ENCODE data around the gene VAV3. TPM values are rescaled to one million over a fixed set of nuclear protein-coding genes. Genes with fewer than 3 reads are reported as not detected.

Gene VAV3
- total RNA-seq, 1 experiment from 2014 or later: not detected

DNA sequence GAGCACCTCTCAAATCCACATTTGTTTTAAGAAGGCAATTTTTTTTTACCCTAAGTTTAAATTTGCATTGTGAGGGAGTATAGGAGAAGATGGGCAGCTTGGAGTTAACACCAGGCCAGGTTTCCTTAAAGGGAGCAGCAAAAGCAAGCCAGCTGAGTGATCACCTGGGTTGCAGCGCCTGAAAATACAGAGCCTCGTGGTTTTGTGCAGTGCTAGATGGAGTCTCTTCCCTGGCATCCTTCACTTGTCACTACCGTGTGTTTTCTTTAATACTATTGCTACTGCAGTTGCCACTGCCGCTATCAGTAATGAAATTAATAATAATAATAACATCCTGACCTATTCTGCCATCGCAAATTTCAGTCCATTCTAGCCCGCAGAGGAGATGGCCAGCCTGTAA, 35.2 kb upstream of the VAV3 start:
- Histone ChIP-seq H3K79me2 (ENCODE audit: insufficient read depth, low read length) (no peaks in the 10 kb centered on the region), H3K9me2 (ENCODE audit: insufficient read depth) (no peaks in the 10 kb centered on the region), H3K9me3 (ENCODE audit: control insufficient read depth in 1 of 2, insufficient read depth in 1 of 2, low read depth in 1 of 2, low read length in 2 of 2) (no peaks in the 10 kb centered on the region), H3K4me1 (ENCODE audit: control insufficient read depth in 1 of 2, insufficient read depth in 2 of 2, low read length in 2 of 2) (no peaks in the 10 kb centered on the region), H3K27me3 (ENCODE audit: insufficient read depth, low read length) (peaks cover 21% of the 10 kb centered on the region), H2AFZ (ENCODE audit: low read depth, low read length, poor library complexity, severe bottlenecking) (no peak overlapping the region), H3K4me2 (ENCODE audit: low read length) (no peak overlapping the region), H3K4me3 (replicated peaks in 1 of 2; ENCODE audit: low read depth in 1 of 2, low read length in 2 of 2) (no peak overlapping the region), H3K27ac (ENCODE audit: low read depth, low read length) (no peak overlapping the region), H3K36me3 (ENCODE audit: control insufficient read depth in 1 of 2, insufficient read depth in 2 of 2, low read length in 2 of 2) (no peaks in the 10 kb centered on the region), H3K9ac (ENCODE audit: low read length) (no peak overlapping the region), H4K20me1 (ENCODE audit: insufficient read depth) (no peaks in the 10 kb centered on the region)
- RAD21 ChIA-PET (ENCODE audit: low non-redundant PET in 1 of 2, low total read pairs in 2 of 2, uncharacterized antibody in 2 of 2, unreplicated experiment in 2 of 2): no interaction called here
- POLR2A ChIA-PET: no interaction called here
- CTCF ChIA-PET: no interaction called here
- no TSS peak for BruUV-seq (replicated peaks)
- intact Hi-C loops (cut with micrococcal nuclease): no loop called here
- TF ChIP-seq SP1 (IDR thresholded peaks at IDR 0.05; ENCODE audit: low read depth) (no peak), CBX3 (IDR thresholded peaks at IDR 0.05; ENCODE audit: low read depth) (no peak), SIN3A (IDR thresholded peaks at IDR 0.05; ENCODE audit: low read depth) (no peak), FOSL1 (IDR thresholded peaks at IDR 0.05; ENCODE audit: low read depth) (no peak)
- TF ChIP-seq, protein P1, sequence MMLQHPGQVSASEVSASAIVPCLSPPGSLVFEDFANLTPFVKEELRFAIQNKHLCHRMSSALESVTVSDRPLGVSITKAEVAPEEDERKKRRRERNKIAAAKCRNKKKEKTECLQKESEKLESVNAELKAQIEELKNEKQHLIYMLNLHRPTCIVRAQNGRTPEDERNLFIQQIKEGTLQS (IDR thresholded peaks at IDR 0.05): no peak
- DNase-seq (ENCODE audit: low read depth, low spot score) (no peak), ATAC-seq (no peak)

DNA sequence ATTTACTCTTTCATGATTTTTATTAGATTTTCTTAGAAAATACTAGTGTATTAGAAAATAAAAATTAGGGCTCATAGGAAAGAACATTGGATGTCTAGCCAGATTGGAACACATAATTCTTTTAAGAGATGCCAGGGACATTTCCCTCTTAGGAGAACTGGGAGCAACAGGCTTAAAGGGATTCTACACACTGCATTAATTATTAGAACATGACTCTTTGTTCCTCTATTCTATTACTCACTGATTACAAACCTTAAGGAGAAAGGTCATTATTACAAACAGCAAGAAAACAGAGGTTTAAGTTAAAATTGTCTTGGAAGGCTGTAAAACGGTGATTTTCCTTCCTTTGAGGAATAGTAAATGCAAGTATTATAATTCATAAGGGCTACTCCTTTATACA, 32.9 kb upstream of the VAV3 start:
- Histone ChIP-seq H3K27ac (ENCODE audit: low read depth, low read length) (no peak overlapping the region), H2AFZ (ENCODE audit: low read depth, low read length, poor library complexity, severe bottlenecking) (no peak overlapping the region), H3K9me2 (ENCODE audit: insufficient read depth) (no peaks in the 10 kb centered on the region), H3K9ac (ENCODE audit: low read length) (no peak overlapping the region), H3K9me3 (ENCODE audit: control insufficient read depth in 1 of 2, insufficient read depth in 1 of 2, low read depth in 1 of 2, low read length in 2 of 2) (no peaks in the 10 kb centered on the region), H3K79me2 (ENCODE audit: insufficient read depth, low read length) (no peaks in the 10 kb centered on the region), H3K4me2 (ENCODE audit: low read length) (no peak overlapping the region), H4K20me1 (ENCODE audit: insufficient read depth) (no peaks in the 10 kb centered on the region), H3K4me1 (ENCODE audit: control insufficient read depth in 1 of 2, insufficient read depth in 2 of 2, low read length in 2 of 2) (no peaks in the 10 kb centered on the region), H3K27me3 (ENCODE audit: insufficient read depth, low read length) (peaks cover 16% of the 10 kb centered on the region; the same call in 1 of the 2 replicates), H3K4me3 (replicated peaks in 1 of 2; ENCODE audit: low read depth in 1 of 2, low read length in 2 of 2) (no peak overlapping the region), H3K36me3 (ENCODE audit: control insufficient read depth in 1 of 2, insufficient read depth in 2 of 2, low read length in 2 of 2) (no peaks in the 10 kb centered on the region)
- ChIA-PET POLR2A (no interaction called here), CTCF (no interaction called here), RAD21 (ENCODE audit: low non-redundant PET in 1 of 2, low total read pairs in 2 of 2, uncharacterized antibody in 2 of 2, unreplicated experiment in 2 of 2) (no interaction called here)
- no TSS peak for BruUV-seq (replicated peaks)
- intact Hi-C loops (cut with micrococcal nuclease): no loop called here
- ATAC-seq: no peak
- no peak for DNase-seq (ENCODE audit: low read depth, low spot score)
- no peak for TF ChIP-seq ZFX (IDR thresholded peaks at IDR 0.05)
- TF ChIP-seq, protein P2, sequence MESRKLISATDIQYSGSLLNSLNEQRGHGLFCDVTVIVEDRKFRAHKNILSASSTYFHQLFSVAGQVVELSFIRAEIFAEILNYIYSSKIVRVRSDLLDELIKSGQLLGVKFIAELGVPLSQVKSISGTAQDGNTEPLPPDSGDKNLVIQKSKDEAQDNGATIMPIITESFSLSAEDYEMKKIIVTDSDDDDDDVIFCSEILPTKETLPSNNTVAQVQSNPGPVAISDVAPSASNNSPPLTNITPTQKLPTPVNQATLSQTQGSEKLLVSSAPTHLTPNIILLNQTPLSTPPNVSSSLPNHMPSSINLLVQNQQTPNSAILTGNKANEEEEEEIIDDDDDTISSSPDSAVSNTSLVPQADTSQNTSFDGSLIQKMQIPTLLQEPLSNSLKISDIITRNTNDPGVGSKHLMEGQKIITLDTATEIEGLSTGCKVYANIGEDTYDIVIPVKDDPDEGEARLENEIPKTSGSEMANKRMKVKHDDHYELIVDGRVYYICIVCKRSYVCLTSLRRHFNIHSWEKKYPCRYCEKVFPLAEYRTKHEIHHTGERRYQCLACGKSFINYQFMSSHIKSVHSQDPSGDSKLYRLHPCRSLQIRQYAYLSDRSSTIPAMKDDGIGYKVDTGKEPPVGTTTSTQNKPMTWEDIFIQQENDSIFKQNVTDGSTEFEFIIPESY (IDR thresholded peaks at IDR 0.05; ENCODE audit: extremely low read depth, insufficient replicate concordance, low read length): no peak
